Measurements from ENCODE around the gene DBNDD2.

- TF ChIP-seq POLR2AphosphoS5 (IDR thresholded peaks at IDR 0.05; ENCODE audit: low read depth, low read length) = no peak
- TF ChIP-seq POLR2A (IDR thresholded peaks at IDR 0.05; ENCODE audit: low read depth, low read length) = no peak
These were observed 9.1 kb upstream of the DBNDD2 start for GRCh38 chr20:45399018-45399417.
